Measurements from ENCODE around the gene PNLIPRP3. TPM values are rescaled to one million over a fixed set of nuclear protein-coding genes. Genes with fewer than 3 reads are reported as not detected.

PNLIPRP3 gene
- total and polyA plus RNA-seq, 2 donors (not counting 1 experiment from before 2014, with no cell fraction given): not detected

- Histone ChIP-seq H3K9me3 (ENCODE audit: control insufficient read depth, insufficient read depth, low read depth, low read length) (no peaks in the 10 kb centered on the region), H3K27me3 (ENCODE audit: control insufficient read depth, insufficient read depth, low read length) (no peaks in the 10 kb centered on the region), H3K79me2 (ENCODE audit: control insufficient read depth, insufficient read depth, low read length) (no peaks in the 10 kb centered on the region), H3K27ac (ENCODE audit: insufficient read depth, low read length) (no peak overlapping the region), H2AFZ (ENCODE audit: low read length) (no peak overlapping the region), H3K36me3 (ENCODE audit: control insufficient read depth, insufficient read depth, low read length) (no peaks in the 10 kb centered on the region), H3K4me2 (ENCODE audit: extremely low read depth, insufficient read depth, low read length) (no peak overlapping the region), H3K4me1 (ENCODE audit: control insufficient read depth, extremely low read depth, insufficient read depth, low read length) (no peaks in the 10 kb centered on the region), H3K4me3 (replicated peaks in 1 of 4; ENCODE audit: control extremely low read depth in 1 of 4, insufficient read depth in 1 of 4, low read depth in 3 of 4, low read length in 4 of 4) (no peak overlapping the region), H4K20me1 (ENCODE audit: control insufficient read depth, extremely low read depth, insufficient read depth, low read length) (no peaks in the 10 kb centered on the region), H3K9ac (ENCODE audit: insufficient read depth, low read length) (no peak overlapping the region)
- TF ChIP-seq EZH2 (IDR thresholded peaks at IDR 0.05; ENCODE audit: low read length, missing control alignments) (no peak), CTCF (conservative IDR thresholded peaks at IDR 0.05 in 1 of 2, IDR thresholded peaks at IDR 0.05 in 1 of 2; ENCODE audit: low read depth in 1 of 2, low read length in 2 of 2) (no peak)
- DNase-seq (ENCODE audit: low read depth in 2 of 2): no peak
Observed at GRCh38 chr10:116440330-116441030, 12.8 kb downstream of the PNLIPRP3 start.

- no peak overlapping the region for H3K27ac ChIP-seq (ENCODE audit: insufficient read depth, low read length)
- no peaks in the 10 kb centered on the region for H3K9me3 ChIP-seq (ENCODE audit: control insufficient read depth, insufficient read depth, low read depth, low read length)
- no peaks in the 10 kb centered on the region for H3K4me1 ChIP-seq (ENCODE audit: control insufficient read depth, extremely low read depth, insufficient read depth, low read length)
- no peaks in the 10 kb centered on the region for H3K27me3 ChIP-seq (ENCODE audit: control insufficient read depth, insufficient read depth, low read length)
- H4K20me1 ChIP-seq (ENCODE audit: control insufficient read depth, extremely low read depth, insufficient read depth, low read length): no peaks in the 10 kb centered on the region
- H3K36me3 ChIP-seq (ENCODE audit: control insufficient read depth, insufficient read depth, low read length): no peaks in the 10 kb centered on the region
- peak; percentile 71 to 77 for TF ChIP-seq CTCF (conservative IDR thresholded peaks at IDR 0.05 in 1 of 2, IDR thresholded peaks at IDR 0.05 in 1 of 2; ENCODE audit: low read depth in 1 of 2, low read length in 2 of 2)
- no peak for TF ChIP-seq EZH2 (IDR thresholded peaks at IDR 0.05; ENCODE audit: low read length, missing control alignments)
- H3K4me2 ChIP-seq (ENCODE audit: extremely low read depth, insufficient read depth, low read length): no peak overlapping the region
- H3K9ac ChIP-seq (ENCODE audit: insufficient read depth, low read length): no peak overlapping the region
- no peak overlapping the region for H3K4me3 ChIP-seq (replicated peaks in 1 of 4; ENCODE audit: control extremely low read depth in 1 of 4, insufficient read depth in 1 of 4, low read depth in 3 of 4, low read length in 4 of 4)
- H2AFZ ChIP-seq (ENCODE audit: low read length): no peak overlapping the region
- no peaks in the 10 kb centered on the region for H3K79me2 ChIP-seq (ENCODE audit: control insufficient read depth, insufficient read depth, low read length)
- DNase-seq (ENCODE audit: low read depth in 2 of 2): peak; percentile 24 to 36
Observed at GRCh38 chr10:116444527-116445142, 17.0 kb downstream of the PNLIPRP3 start.

- no peak for DNase-seq (ENCODE audit: low read depth in 2 of 2)
- H2AFZ ChIP-seq (ENCODE audit: low read length): no peak overlapping the region
- H3K27me3 ChIP-seq (ENCODE audit: control insufficient read depth, insufficient read depth, low read length): no peaks in the 10 kb centered on the region
- H3K4me2 ChIP-seq (ENCODE audit: extremely low read depth, insufficient read depth, low read length): no peak overlapping the region
- H4K20me1 ChIP-seq (ENCODE audit: control insufficient read depth, extremely low read depth, insufficient read depth, low read length): no peaks in the 10 kb centered on the region
- no peaks in the 10 kb centered on the region for H3K36me3 ChIP-seq (ENCODE audit: control insufficient read depth, insufficient read depth, low read length)
- no peak overlapping the region for H3K4me3 ChIP-seq (replicated peaks in 1 of 4; ENCODE audit: control extremely low read depth in 1 of 4, insufficient read depth in 1 of 4, low read depth in 3 of 4, low read length in 4 of 4)
- no peaks in the 10 kb centered on the region for H3K79me2 ChIP-seq (ENCODE audit: control insufficient read depth, insufficient read depth, low read length)
- H3K9ac ChIP-seq (ENCODE audit: insufficient read depth, low read length): no peak overlapping the region
- H3K27ac ChIP-seq (ENCODE audit: insufficient read depth, low read length): no peak overlapping the region
- no peaks in the 10 kb centered on the region for H3K9me3 ChIP-seq (ENCODE audit: control insufficient read depth, insufficient read depth, low read depth, low read length)
- no peak for TF ChIP-seq EZH2 (IDR thresholded peaks at IDR 0.05; ENCODE audit: low read length, missing control alignments)
- no peak for TF ChIP-seq CTCF (conservative IDR thresholded peaks at IDR 0.05 in 1 of 2, IDR thresholded peaks at IDR 0.05 in 1 of 2; ENCODE audit: low read depth in 1 of 2, low read length in 2 of 2)
- no peaks in the 10 kb centered on the region for H3K4me1 ChIP-seq (ENCODE audit: control insufficient read depth, extremely low read depth, insufficient read depth, low read length)
Observed at GRCh38 chr10:116450861-116451260, 23.2 kb downstream of the PNLIPRP3 start.

Measured in fibroblast of lung (primary cell).